GM12878 (cell line): Measurements from ENCODE around the gene BHLHA15. TPM values are rescaled to one million over a fixed set of nuclear protein-coding genes. Genes with fewer than 3 reads are reported as not detected.
A peak's percentile ranks its signal among the peaks of the same experiment; 100 is the strongest.

Experiments used
- ATAC-seq: fragments of 200-7000 bp; cut with Tn5 transposase; 3 replicates; pipeline ENCODE4 v1.9.1; 2020; ENCODE audit warnings: mild to moderate bottlenecking, moderate library complexity
- BruUV-seq: library from RNA; stranded (reverse); fragments of 400-500 nt; replicated peaks from 2 replicates; lab custom pipeline; 2021; lab: Mats Ljungman, UMichigan
- CTCF ChIA-PET: fragments of 300-600 bp; sonication (Branson Sonifier 250); formaldehyde crosslinking; extraction: SDS; loops from one replicate; lab custom pipeline; 2021; ENCODE audit warnings: inconsistent platforms; lab: Yijun Ruan, JAX
- POLR2A ChIA-PET: fragments of 350-600 bp; formaldehyde crosslinking; extraction: SDS; loops from one replicate; lab custom pipeline; 2021; ENCODE audit warnings: inconsistent platforms; lab: Charles Lee
- RAD21 ChIA-PET: fragments of 300-600 bp; sonication (Branson Sonifier 250); formaldehyde crosslinking; loops from one replicate; lab custom pipeline; 2023; ENCODE audit warnings: antibody characterized with exemption; ENCODE audit not compliant: unreplicated experiment; lab: Charles Lee
- SMC1A ChIA-PET: fragments of 300-600 bp; sonication (Branson Sonifier 250); formaldehyde crosslinking; loops from one replicate; lab custom pipeline; 2023; ENCODE audit not compliant: unreplicated experiment, uncharacterized antibody; lab: Charles Lee
- DNase-seq: peaks from one replicate; pipeline ENCODE4 v3.0.0-alpha.2; 2011; ENCODE audit warnings: low read depth, low spot score
- FAIRE-seq: peaks from 3 replicates; lab custom pipeline; 2011; peaks lifted over from hg19 to GRCh38; lab: Jason Lieb, UNC
- H2AFZ ChIP-seq: 2 replicates; pipeline ENCODE4 v1.6.0; 2011; ENCODE audit warnings: low read depth, low read length, control low read depth; ENCODE audit not compliant: control insufficient read depth
- H3K27ac ChIP-seq: 2 replicates; pipeline ENCODE4 v1.5.1; 2011; ENCODE audit warnings: control low read depth; ENCODE audit not compliant: control insufficient read depth, insufficient read depth
- H3K27me3 ChIP-seq, 2 experiments: replicated peaks in 1 of 2; 2 replicates each; pipeline versions ENCODE4 v1.6.0 to v1.6.1; 2011; ENCODE audit warnings: low read length in 1 of 2; ENCODE audit not compliant: control insufficient read depth in 2 of 2, insufficient read depth in 2 of 2
- H3K36me3 ChIP-seq, 2 experiments: 2 replicates each; pipeline ENCODE4 v1.5.1; 2011; ENCODE audit warnings: low read length in 1 of 2; ENCODE audit not compliant: control insufficient read depth in 2 of 2, insufficient read depth in 2 of 2
- H3K4me1 ChIP-seq: 2 replicates; pipeline ENCODE4 v1.6.1; 2011; ENCODE audit warnings: mild to moderate bottlenecking, low read length, moderate library complexity, mixed read lengths; ENCODE audit not compliant: control insufficient read depth, insufficient read depth
- H3K4me2 ChIP-seq: 2 replicates; pipeline ENCODE4 v1.6.0; 2011; ENCODE audit warnings: control low read depth; ENCODE audit not compliant: control insufficient read depth, insufficient read depth
- H3K4me3 ChIP-seq: fragments of 200-600 bp; sonication (generic); 2 replicates; pipeline ENCODE4 v1.5.1; 2016
- H3K79me2 ChIP-seq: 2 replicates; pipeline ENCODE4 v1.6.0; 2011; ENCODE audit warnings: low read length; ENCODE audit not compliant: control insufficient read depth, insufficient read depth
- H3K9ac ChIP-seq: 2 replicates; pipeline ENCODE4 v1.8.0; 2011; ENCODE audit warnings: low read length, control low read depth, mixed read lengths; ENCODE audit not compliant: control insufficient read depth, insufficient read depth
- H3K9me3 ChIP-seq: replicated peaks from 3 replicates; pipeline ENCODE4 v1.5.1; 2011; ENCODE audit warnings: mild to moderate bottlenecking, low read length; ENCODE audit not compliant: control insufficient read depth, insufficient read depth
- H4K20me1 ChIP-seq: 2 replicates; pipeline ENCODE4 v1.6.0; 2011; ENCODE audit not compliant: control insufficient read depth, insufficient read depth
- ATF7 ChIP-seq: fragments of 450-650 bp; IDR thresholded peaks from 2 replicates; pipeline ENCODE4 v1.6.1; 2016; ENCODE audit warnings: low read depth, mild to moderate bottlenecking
- NFIC ChIP-seq: IDR thresholded peaks from 2 replicates; pipeline ENCODE4 v1.6.1; 2012; ENCODE audit warnings: low read depth, mild to moderate bottlenecking, inconsistent platforms, low read length, moderate library complexity
- NR2F1 ChIP-seq: fragments of 450-650 bp; conservative IDR thresholded peaks from 2 replicates; pipeline ENCODE4 v1.6.1; 2017; ENCODE audit warnings: mild to moderate bottlenecking
- PAX5 ChIP-seq: IDR thresholded peaks from 2 replicates; pipeline ENCODE4 v1.6.1; 2011; ENCODE audit warnings: low read depth, low read length, borderline replicate concordance
- RAD21 ChIP-seq: IDR thresholded peaks from 2 replicates; pipeline ENCODE4 v1.6.1; 2011; ENCODE audit warnings: mild to moderate bottlenecking, low read depth, low read length, moderate library complexity; ENCODE audit not compliant: insufficient read depth
- RELB ChIP-seq: fragments of 450-650 bp; IDR thresholded peaks from 2 replicates; pipeline ENCODE4 v1.6.1; 2017; ENCODE audit warnings: low read depth, mild to moderate bottlenecking, moderate library complexity
- SMC3 ChIP-seq: IDR thresholded peaks from 2 replicates; pipeline ENCODE4 v1.6.1; 2011; ENCODE audit warnings: low read length, improper control_type of control experiment, borderline replicate concordance
- WGBS: methylation state at CpG from one replicate; pipeline ENCODE4 v1.1.6; 2016; ENCODE audit warnings: low lambda C conversion rate; ENCODE audit not compliant: insufficient replicate concordance, insufficient coverage; ENCODE audit errors: missing lambda C conversion rate; 5-methylcytosine and 5-hydroxymethylcytosine counted together
- in situ Hi-C: fragments of 300-500 bp; cut with MboI; formaldehyde crosslinking; loops from 9 replicates; pipeline ENCODE4 v1.14.3; 2018; ENCODE audit warnings: mixed read lengths
- intact Hi-C: fragments of 100-400 bp; cut with micrococcal nuclease; formaldehyde crosslinking; loops from one replicate; pipeline ENCODE4 v1.14.2; 2022; ENCODE audit not compliant: unreplicated experiment
- polyA plus RNA-seq, 11 experiments: library from polyadenylated mRNA; depleted of rRNA in 4 of 11; unstranded in 6 of 11; stranded (reverse) in 5 of 11; fragments of >200 nt; fragmentation: Nextera tagmentation in 4 of 11; fragmentation: Illumina TruSeq in 1 of 11; extraction: Ambion mirVana in 4 of 11; extraction: Trizol in 1 of 11; gene quantifications; 1 replicate in 1 of 11; 2 replicates in 10 of 11; pipeline versions ENCODE4 v1.2.1 to v1.2.3, GENCODE V29; 2011 to 2016; ENCODE audit warnings: inconsistent platforms in 2 of 11, missing spikeins in 2 of 11, low read depth in 1 of 11
- total RNA-seq, 4 experiments: library from RNA; depleted of rRNA in 3 of 4; stranded (reverse); fragments of >200 nt in 3 of 4; fragmentation: Illumina TruSeq in 1 of 4; extraction: Trizol in 1 of 4; gene quantifications; 2 replicates each; pipeline versions ENCODE4 v1.2.1 to v1.2.3, GENCODE V29; 2013 to 2021
- TF ChIP-seq, protein P1 (sequence below), 3 experiments: IDR thresholded peaks in 2 of 3; conservative IDR thresholded peaks in 1 of 3; 2 replicates each; pipeline ENCODE4 v1.5.1; 2011; ENCODE audit warnings: low read depth in 3 of 3, low read length in 3 of 3, mild to moderate bottlenecking in 3 of 3, control low read depth in 2 of 3, moderate library complexity in 2 of 3, inconsistent platforms in 1 of 3, mixed read lengths in 1 of 3; ENCODE audit not compliant: control insufficient read depth in 2 of 3, insufficient read depth in 1 of 3; ENCODE audit errors: extremely low read depth in 1 of 3
- TF ChIP-seq, protein P2 (sequence below): fragments of 450-650 bp; IDR thresholded peaks from 2 replicates; pipeline ENCODE4 v1.6.1; 2018; ENCODE audit warnings: mild to moderate bottlenecking, low read depth, moderate library complexity; ENCODE audit not compliant: partially characterized antibody

The BHLHA15 gene
- total and polyA plus RNA-seq, 10 of the 15 experiments (the other 5 are each of a cell fraction or from before 2014, with no cell fraction given): 0.54 to 4.2 (median 2.5) TPM; not detected in 4

GRCh38 chr7:98168181-98168903 is 42.9 kb upstream of the BHLHA15 start:
- Histone ChIP-seq H4K20me1 (no peaks in the 10 kb centered on the region), H3K9ac (no peak overlapping the region), H3K36me3 (no peaks in the 10 kb centered on the region; a peak in 1 of 4 replicates), H3K27ac (no peak overlapping the region), H3K4me2 (no peak overlapping the region), H3K4me1 (no peaks in the 10 kb centered on the region), H3K4me3 (no peak overlapping the region), H2AFZ (no peak overlapping the region), H3K27me3 (no peaks in the 10 kb centered on the region), H3K9me3 (no peaks in the 10 kb centered on the region), H3K79me2 (no peaks in the 10 kb centered on the region)
- BruUV-seq: no TSS peak
- 82% methylated on average over 17 of the region's 17 CpGs for WGBS
- TF ChIP-seq, protein P1, sequence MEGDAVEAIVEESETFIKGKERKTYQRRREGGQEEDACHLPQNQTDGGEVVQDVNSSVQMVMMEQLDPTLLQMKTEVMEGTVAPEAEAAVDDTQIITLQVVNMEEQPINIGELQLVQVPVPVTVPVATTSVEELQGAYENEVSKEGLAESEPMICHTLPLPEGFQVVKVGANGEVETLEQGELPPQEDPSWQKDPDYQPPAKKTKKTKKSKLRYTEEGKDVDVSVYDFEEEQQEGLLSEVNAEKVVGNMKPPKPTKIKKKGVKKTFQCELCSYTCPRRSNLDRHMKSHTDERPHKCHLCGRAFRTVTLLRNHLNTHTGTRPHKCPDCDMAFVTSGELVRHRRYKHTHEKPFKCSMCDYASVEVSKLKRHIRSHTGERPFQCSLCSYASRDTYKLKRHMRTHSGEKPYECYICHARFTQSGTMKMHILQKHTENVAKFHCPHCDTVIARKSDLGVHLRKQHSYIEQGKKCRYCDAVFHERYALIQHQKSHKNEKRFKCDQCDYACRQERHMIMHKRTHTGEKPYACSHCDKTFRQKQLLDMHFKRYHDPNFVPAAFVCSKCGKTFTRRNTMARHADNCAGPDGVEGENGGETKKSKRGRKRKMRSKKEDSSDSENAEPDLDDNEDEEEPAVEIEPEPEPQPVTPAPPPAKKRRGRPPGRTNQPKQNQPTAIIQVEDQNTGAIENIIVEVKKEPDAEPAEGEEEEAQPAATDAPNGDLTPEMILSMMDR (IDR thresholded peaks at IDR 0.05 in 2 of 3, conservative IDR thresholded peaks at IDR 0.05 in 1 of 3; ENCODE audit: control insufficient read depth in 2 of 3, extremely low read depth in 1 of 3, insufficient read depth in 1 of 3, low read depth in 3 of 3, low read length in 3 of 3): peak; percentile 55 to 76 (median 64)
- TF ChIP-seq PAX5 (no peak), ATF7 (0 out of 2 replicates have a peak, but pooled peaks have one; percentile 14), RELB (0 out of 2 replicates have a peak, but pooled peaks have one; percentile 32), NR2F1 (peak; percentile 77), RAD21 (peak; percentile 87), NFIC (no peak), SMC3 (peak; percentile 74)
- TF ChIP-seq, protein P2, sequence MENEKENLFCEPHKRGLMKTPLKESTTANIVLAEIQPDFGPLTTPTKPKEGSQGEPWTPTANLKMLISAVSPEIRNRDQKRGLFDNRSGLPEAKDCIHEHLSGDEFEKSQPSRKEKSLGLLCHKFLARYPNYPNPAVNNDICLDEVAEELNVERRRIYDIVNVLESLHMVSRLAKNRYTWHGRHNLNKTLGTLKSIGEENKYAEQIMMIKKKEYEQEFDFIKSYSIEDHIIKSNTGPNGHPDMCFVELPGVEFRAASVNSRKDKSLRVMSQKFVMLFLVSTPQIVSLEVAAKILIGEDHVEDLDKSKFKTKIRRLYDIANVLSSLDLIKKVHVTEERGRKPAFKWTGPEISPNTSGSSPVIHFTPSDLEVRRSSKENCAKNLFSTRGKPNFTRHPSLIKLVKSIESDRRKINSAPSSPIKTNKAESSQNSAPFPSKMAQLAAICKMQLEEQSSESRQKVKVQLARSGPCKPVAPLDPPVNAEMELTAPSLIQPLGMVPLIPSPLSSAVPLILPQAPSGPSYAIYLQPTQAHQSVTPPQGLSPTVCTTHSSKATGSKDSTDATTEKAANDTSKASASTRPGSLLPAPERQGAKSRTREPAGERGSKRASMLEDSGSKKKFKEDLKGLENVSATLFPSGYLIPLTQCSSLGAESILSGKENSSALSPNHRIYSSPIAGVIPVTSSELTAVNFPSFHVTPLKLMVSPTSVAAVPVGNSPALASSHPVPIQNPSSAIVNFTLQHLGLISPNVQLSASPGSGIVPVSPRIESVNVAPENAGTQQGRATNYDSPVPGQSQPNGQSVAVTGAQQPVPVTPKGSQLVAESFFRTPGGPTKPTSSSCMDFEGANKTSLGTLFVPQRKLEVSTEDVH: no peak
- ATAC-seq (peak; percentile 74), DNase-seq (peak; percentile 16), FAIRE-seq (peak; percentile 74)
- in situ Hi-C loops (no loop called here), intact Hi-C loops (loop anchor here (1.0 to 2.0 kb wide), 2 partner anchors 72 to 147 kb away; no protein-coding TSS in a partner anchor)
- SMC1A ChIA-PET: interaction anchor here (0.9 to 7.3 kb wide), 22 partner anchors 9 to 234 kb away, joined by 3 to 195 read pairs (median 5); partner anchors contain the start of gene LMTK2
- POLR2A ChIA-PET: interaction anchor here (0.9 to 1.3 kb wide), 4 partner anchors 13 to 147 kb away, joined by 3 to 6 read pairs (median 4); partner anchors contain the start of gene LMTK2
- CTCF ChIA-PET: interaction anchor here (0.6 to 10.0 kb wide), 42 partner anchors 9 to 1077 kb away, joined by 3 to 450 read pairs (median 5); partner anchors contain the start of genes BAIAP2L1 and LMTK2
- RAD21 ChIA-PET: interaction anchor here (0.9 to 8.9 kb wide), 20 partner anchors 9 to 233 kb away, joined by 3 to 297 read pairs (median 6); partner anchors contain the start of genes BAIAP2L1 and LMTK2
